ENCODE data around the gene DEPP1.

The DEPP1 gene

GRCh38 chr10:44992732-44993225 is 14.2 kb upstream of the DEPP1 start:
- H3K4me3 ChIP-seq (ENCODE audit: low read depth, low read length) = no peak overlapping the region
- no peak for TF ChIP-seq CTCF (IDR thresholded peaks at IDR 0.05; ENCODE audit: insufficient read depth, low read depth, low read length, missing control alignments)
- no peak for DNase-seq (ENCODE audit: low read depth)

DNA sequence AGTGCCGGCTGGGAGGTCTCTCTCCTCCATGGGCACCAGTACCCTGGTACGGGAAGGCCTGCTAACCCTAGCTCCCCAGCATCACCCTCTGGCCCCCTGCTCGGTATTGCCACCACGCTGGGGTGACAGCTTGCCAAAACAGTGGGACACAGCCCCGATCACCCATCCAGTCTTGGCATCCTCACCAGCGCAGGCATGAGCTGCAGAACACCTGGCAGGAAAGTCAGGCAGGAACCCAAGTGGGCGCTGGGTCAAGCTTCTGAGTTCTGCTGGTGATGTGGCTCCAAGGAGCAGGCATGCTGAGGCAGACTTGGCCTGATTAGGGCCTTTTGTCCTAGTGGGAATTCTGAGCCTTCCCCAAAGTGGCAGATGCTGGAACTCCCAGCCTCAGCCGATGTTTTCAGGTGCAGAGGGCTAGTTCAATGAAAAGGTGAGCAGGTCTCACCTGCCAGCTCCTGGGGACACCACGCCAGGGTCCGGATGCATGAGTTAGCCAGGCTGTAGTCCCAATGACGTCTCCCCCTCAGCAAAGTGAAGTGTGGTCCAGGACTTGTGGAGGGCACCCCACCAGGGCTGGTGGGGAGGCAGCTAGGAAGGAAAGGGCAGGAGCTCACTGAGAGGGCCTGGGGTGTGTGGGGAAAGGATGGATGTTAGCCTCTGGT is 13.6 kb upstream of the DEPP1 start:
- DNase-seq (ENCODE audit: low read depth) = no peak

GRCh38 chr10:44991571-44991970 is 13.0 kb upstream of the DEPP1 start:
- no peak overlapping the region for H3K4me3 ChIP-seq (ENCODE audit: low read depth, low read length)
- no peak for DNase-seq (ENCODE audit: low read depth)
- no peak for TF ChIP-seq CTCF (IDR thresholded peaks at IDR 0.05; ENCODE audit: insufficient read depth, low read depth, low read length, missing control alignments)

More for the DNA sequence above, 13.6 kb upstream of the DEPP1 start:
- no peak overlapping the region for H3K4me3 ChIP-seq (ENCODE audit: low read depth, low read length)
- TF ChIP-seq CTCF (IDR thresholded peaks at IDR 0.05; ENCODE audit: insufficient read depth, low read depth, low read length, missing control alignments) = no peak

- H3K4me3 ChIP-seq (ENCODE audit: low read depth, low read length) = no peak overlapping the region
- no peak for DNase-seq (ENCODE audit: low read depth)
- no peak for TF ChIP-seq CTCF (IDR thresholded peaks at IDR 0.05; ENCODE audit: insufficient read depth, low read depth, low read length, missing control alignments)
These were observed 12.4 kb upstream of the DEPP1 start for GRCh38 chr10:44990965-44991364.

GRCh38 chr10:44990302-44990655 is 11.7 kb upstream of the DEPP1 start:
- no peak for TF ChIP-seq CTCF (IDR thresholded peaks at IDR 0.05; ENCODE audit: insufficient read depth, low read depth, low read length, missing control alignments)
- DNase-seq (ENCODE audit: low read depth) = no peak
- no peak overlapping the region for H3K4me3 ChIP-seq (ENCODE audit: low read depth, low read length)

DNA sequence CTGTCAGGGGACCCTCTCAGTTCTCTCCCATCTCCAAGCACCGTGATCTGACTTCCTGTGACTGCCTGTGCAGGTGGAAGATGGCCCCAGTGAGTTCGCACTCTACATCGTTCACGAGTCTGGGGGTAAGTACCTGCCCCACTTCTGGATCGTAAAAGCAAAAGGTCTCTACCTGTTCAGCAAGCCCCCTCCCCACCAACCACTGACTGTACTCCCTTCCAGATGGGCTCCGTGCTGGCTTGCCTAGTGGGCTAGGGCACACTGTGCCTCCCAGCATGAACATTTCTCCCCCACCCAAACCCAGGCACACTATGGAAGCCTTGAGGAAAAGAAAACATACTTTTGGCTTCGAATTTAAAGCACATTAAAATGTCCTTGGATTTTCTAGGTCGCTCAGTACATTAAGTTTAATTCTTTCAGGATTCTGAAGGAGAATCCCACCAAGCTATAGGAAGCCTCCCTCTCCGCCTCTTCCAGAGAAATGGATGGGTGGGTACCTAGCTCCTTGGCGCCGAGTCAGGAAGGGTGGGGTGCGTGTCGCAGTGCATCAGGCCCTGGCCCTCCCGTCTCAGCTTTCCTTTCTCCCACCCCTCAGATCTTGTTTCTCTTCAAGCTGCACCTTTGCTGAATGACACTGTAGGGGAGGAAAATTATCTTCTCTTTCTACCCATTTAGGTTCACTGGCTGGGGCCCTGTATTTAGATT is 11.1 kb upstream of the DEPP1 start:
- no peak overlapping the region for H3K4me3 ChIP-seq (ENCODE audit: low read depth, low read length)
- TF ChIP-seq CTCF (IDR thresholded peaks at IDR 0.05; ENCODE audit: insufficient read depth, low read depth, low read length, missing control alignments) = no peak
- DNase-seq (ENCODE audit: low read depth) = no peak
